Stimulated activated CD4-positive, alpha-beta T cell treated with anti-CD3 and anti-CD28 coated beads, TNF-alpha, amount 100 ng/mL, for 24 hours (primary cell): ENCODE data around the gene RACGAP1.
"Not testable (repeated sequence)": the region's sequence is repeated elsewhere in the genome, so short reads cannot be mapped to it uniquely, and the experiment has no call there.

ENCODE experiments used
- DNase-seq, 3 experiments: peaks; one replicate each; pipeline ENCODE4 v3.0.0-alpha.2; 2020; ENCODE audit warnings: low read depth in 3 of 3

RACGAP1 gene

GRCh38 chr12:50026691-50027090, 1.4 kb upstream of the RACGAP1 start:
- no peak for DNase-seq

DNA sequence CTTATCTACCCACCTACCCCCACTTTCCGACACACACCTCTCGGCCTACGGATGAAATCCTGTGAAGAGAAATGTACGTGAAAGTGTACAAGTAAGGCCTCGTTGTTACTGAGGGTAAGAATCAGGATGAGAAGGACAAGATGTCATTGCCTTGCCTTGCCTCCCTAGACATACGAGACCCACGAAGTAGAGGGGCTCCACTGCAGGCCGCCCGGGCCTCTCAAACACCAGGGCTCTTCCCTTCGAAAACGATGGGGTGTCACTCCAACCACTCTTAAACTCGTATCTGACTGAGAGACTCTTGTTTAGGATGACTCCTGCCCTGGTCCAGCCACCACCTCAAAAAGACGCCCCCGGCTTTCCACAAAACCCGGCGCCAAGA, 498 bp downstream of the RACGAP1 start:
- DNase-seq = no peak

DNA sequence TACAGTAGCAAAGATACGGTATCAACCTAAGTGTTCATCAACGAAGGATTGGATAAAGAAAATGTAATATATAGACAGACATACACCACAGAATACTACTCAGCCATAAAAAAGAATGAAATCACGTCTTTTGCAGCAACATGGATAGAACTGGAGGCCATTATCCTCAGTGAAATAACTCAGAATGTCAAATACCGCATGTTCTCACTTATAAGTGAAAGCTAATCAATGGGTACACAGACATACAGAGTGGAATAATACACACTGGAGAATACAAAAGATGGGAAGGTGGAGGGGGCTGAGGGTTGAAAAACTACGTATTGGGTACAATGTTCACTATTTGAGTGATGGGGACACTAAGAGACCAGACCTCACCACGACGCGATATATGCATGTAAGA, 1.1 kb downstream of the RACGAP1 start:
- DNase-seq = no peak

DNA sequence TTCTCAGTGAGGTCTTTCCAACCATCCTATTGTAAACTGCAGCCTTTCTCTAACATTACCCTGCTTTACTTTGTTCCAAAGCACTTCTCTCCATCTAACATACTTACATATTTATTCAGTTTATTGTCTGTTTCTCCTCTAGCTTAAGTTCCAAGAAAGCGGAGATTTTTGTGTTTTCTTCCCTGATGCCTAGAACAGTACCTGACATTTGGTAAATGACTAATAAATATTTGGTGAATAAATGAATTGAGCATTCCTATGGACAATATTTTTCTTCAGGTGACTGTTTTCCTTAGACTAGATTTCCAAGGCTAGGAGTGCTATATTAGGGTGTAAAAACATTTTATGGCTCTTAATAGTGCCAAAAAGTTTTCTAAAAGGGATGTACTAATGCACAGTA, 2.4 kb downstream of the RACGAP1 start:
- no peak for DNase-seq

- DNase-seq = no peak
Observed at GRCh38 chr12:50021031-50021430, 4.3 kb downstream of the RACGAP1 start.

DNA sequence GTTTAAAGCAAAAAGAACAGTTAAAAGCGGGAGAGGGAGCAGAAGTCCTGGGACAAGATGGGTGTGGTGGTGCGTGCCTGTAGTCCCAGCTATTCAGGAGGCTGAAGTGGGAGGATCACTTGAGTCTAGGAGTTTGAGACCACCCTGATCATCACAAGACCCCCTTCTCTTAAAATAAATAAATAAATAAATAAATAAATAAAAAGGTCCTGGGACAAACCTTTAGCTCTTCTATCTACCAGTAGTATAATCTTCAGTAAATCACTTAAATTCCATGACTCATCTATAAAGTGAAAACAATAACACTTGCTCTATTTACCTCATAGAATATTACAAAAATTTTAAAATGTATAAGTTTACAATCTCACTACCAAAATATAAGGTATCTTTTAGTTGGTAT, 5.8 kb downstream of the RACGAP1 start:
- no peak for DNase-seq

DNA sequence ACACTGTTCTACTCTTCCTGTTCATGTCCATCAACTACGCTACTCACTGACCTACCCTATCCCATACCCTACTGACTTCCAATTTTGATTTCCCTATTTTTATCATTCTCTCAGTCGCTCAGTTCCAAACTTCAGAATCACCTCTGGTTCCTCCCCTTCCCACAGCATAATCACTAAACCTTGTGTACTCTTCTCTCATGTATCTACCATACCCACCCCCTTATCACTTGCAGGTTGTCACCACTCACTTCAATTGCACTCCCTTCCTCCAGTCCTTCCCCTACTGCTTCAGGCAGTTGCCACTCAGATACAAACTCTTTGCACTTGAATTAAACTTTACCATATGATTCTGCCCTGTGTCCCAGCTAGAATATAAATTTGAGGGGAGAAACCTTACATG, 6.3 kb downstream of the RACGAP1 start:
- DNase-seq = no peak

DNA sequence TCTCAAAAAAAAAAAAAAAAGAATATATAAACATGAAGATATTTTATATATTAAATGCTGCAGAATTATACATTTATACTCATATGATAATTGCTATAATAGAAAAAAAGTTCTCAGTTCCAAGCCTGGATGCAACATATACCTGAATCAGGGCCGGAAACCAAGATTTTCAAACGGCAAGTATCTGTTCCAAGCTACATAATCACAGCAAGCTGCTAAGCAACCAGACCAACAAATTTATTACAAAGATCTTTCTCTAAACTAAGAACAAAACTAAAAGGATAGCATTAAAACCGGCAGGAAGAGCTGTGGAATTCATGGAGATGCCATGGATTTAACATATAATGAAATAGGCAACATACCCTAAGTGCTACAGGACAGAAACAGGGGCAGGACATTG, 7.1 kb downstream of the RACGAP1 start:
- no peak for DNase-seq

GRCh38 chr12:50017641-50018040, 7.7 kb downstream of the RACGAP1 start:
- DNase-seq = no peak

- DNase-seq = no peak
Observed at GRCh38 chr12:50016501-50017475, 8.5 kb downstream of the RACGAP1 start.

DNA sequence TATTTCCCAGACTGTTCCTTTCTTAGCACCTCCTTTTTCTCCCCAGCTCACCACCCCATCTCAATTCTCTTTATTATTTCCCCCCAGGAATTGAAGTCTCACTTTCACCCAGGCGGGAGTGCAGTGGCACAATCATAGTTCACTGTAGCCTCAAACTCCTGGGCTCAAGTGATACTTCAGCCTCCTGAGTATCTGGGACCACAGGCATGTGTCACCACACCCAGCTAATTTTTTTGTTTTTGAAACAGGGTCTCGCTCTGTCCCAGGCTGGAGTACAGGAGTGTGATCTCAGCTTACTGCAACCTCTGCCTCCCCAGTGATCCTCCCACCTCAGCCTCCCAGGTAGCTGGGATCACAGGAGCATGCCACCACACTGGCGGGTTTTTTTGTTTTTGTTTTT, 11.0 kb downstream of the RACGAP1 start:
- no peak for DNase-seq

DNA sequence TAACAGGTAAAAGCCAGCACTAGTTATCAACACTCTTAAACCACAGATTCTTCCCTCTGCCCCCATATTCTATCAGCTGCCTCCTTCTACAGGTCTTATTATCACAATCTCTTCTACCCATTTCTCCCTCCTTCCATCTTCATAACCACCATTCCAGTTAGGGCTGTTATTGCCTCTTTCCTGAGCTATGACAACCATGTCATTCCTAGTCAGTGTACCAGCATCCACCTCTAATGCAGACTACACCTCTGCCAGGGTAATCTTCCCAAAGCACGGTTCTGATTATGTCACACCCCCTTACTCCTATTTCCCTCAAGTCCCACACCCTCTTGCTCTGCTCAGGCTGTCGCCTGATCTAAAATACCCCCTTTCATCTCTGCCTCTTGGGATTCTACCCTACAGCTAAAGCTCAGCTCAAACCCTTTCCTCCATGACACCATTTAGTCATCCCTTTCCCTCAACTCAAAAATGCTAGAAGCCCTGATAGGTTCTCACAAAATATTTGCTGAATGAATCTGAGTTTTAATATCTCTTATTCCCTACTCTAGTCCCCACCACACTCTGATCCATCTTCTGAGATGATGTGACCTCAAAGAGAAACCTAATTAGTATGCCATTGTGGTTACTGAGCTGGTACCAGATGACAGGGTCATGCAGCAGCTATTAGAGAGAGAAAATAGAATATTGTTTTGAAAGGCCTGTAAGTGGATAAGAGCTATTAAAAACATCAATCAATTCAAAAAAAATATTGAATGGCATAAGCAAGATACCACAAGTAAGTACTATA, 11.7 kb downstream of the RACGAP1 start:
- no peak for DNase-seq

- DNase-seq = no peak
Observed at GRCh38 chr12:50006754-50007442, 18.4 kb downstream of the RACGAP1 start.

- DNase-seq = no peak
Observed at GRCh38 chr12:50006280-50006679, 19.0 kb downstream of the RACGAP1 start.

DNA sequence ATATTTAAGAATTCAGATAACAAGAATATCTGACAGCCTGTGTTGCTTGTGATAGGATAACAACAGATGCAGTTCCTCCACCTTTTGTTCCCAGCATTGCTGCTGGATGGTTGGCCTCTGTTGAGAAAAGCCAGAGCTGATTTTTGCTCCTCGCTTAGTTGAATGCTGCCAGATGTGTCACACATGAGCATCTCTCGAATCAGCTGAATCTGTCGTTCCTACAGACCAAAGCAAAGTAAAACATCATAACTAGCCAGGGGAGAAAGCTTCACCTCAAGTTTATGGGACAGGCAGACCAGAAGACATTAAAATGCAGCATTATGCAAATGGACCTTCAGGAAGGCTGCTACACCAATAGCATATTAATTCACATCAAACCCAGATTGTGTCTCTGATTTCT, 20.1 kb downstream of the RACGAP1 start:
- DNase-seq = no peak

- no peak for DNase-seq
Observed at GRCh38 chr12:50004696-50005095, 20.6 kb downstream of the RACGAP1 start.

DNA sequence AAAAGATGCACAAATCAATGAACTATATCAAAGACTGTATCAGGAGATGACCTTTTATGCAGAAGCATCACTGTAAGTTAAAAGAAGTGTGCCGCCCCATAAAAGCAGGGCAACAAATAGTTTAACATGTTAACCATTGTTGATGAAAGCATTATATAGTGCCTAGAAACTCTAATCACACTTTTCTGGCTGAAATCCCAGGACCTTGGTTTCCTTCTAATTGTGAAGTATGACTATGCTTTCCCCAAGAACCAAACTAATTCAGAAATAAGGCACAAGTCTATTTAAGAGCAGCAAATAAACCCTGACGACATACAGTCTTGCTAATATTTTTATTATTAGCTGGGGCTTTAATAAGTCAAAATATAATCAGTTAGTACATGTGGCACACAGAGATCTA, 21.7 kb downstream of the RACGAP1 start:
- no peak for DNase-seq

GRCh38 chr12:49998453-49998852, 26.8 kb downstream of the RACGAP1 start:
- no peak for DNase-seq

- no peak for DNase-seq
Observed at GRCh38 chr12:49990273-49990672, 35.0 kb downstream of the RACGAP1 start.

- DNase-seq = not testable (repeated sequence)
Observed at GRCh38 chr12:49989400-49989799, 35.9 kb downstream of the RACGAP1 start.

DNA sequence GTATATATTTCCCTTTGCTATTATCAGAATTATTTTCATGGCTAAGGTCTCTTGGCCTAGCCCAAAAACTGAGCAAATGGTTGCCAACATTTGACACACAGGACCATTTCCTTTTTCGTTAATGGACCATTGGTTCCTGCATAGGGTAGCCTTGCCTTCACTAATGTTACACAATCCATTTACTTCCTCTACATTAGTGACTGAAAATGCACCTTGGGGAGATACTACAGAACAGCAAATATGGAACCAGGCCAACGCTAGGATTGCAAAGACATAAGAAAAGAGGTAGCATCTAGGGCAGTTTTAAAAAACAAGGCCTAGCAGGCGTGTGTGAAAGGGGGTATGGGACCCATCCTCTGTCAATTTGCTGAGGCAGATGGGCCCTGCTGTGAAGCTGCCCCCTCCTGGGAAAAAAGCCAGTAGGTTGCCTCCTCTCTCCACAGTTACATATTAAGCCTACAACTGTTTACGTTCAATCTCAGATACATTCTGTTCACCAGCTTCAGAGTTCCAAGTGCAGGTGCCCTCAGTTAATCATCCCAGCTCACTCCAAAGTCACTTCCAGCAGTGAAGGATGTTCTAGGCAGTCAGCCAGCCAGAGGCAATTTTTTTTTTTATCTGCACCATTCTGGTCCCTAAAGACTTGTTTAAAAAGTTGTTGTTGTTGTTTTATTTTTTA, 37.5 kb downstream of the RACGAP1 start:
- DNase-seq = no peak

DNA sequence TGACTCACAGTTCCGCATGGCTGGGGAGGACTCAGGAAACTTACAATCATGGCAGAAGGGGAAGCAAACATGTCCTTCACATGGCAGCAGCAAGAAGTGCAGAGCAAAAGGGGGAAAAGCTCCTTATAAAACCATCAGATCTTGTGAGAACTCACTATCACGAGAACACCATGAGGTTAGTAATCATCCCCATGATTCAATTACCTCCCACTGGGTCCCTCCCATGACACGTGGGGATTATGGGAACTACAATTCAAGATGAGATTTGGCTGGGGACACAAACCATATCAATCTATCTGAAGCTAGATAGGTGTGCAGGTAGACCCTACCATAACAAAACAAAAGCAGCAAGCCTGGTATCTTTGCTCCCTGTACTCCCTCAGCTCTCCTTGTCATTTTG, 38.8 kb downstream of the RACGAP1 start:
- DNase-seq = not testable (repeated sequence)
